ENCODE measurements around the gene CABP4.
A peak's percentile ranks its signal among the peaks of the same experiment; 100 is the strongest.

Gene CABP4

GRCh38 chr11:67435727-67436458 is 19.3 kb upstream of the CABP4 start:
- no peak for DNase-seq (ENCODE audit: low spot score)

DNA sequence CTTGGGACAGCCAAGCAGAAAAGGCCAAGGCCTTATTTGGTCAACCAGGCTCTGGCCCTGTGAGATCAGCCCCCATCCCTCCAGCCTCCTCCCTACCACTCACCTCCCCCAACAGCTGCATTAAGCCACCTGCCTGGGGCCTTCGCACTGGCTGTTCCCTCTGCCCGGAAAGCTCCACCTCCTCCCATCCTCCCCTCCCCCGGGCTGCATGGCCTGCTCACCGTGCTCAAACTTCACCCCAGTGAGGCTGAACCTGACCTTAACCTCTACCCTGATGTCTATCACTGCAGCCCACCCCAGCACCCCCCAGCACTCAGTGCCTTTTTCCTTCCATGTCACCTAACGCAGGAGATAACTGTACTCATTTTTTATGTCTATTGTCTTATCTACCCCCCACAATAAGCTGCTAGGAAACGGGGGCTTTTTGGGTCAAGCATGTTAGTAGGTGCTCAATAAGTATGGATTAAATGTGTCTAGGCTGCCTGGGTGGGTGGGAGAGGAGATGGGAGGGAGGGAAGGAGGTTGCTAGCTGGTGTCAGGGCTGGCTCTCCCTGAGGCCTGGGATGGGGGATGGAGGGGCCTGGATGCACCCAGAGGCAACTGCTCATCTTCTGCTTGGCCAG is 18.6 kb upstream of the CABP4 start:
- no peak for DNase-seq (ENCODE audit: low spot score)

- DNase-seq (ENCODE audit: low spot score) = no peak
These were observed 17.9 kb upstream of the CABP4 start, which contains the start of gene PTPRCAP for GRCh38 chr11:67437082-67437808. PTPRCAP (minus strand) TSS chr11:67437682; CDS start chr11:67437619, 63 bp downstream.

GRCh38 chr11:67437809-67438157 is 17.4 kb upstream of the CABP4 start:
- DNase-seq (ENCODE audit: low spot score) = no peak

- DNase-seq (ENCODE audit: low spot score) = no peak
These were observed 16.8 kb upstream of the CABP4 start for GRCh38 chr11:67438158-67438902.

DNA sequence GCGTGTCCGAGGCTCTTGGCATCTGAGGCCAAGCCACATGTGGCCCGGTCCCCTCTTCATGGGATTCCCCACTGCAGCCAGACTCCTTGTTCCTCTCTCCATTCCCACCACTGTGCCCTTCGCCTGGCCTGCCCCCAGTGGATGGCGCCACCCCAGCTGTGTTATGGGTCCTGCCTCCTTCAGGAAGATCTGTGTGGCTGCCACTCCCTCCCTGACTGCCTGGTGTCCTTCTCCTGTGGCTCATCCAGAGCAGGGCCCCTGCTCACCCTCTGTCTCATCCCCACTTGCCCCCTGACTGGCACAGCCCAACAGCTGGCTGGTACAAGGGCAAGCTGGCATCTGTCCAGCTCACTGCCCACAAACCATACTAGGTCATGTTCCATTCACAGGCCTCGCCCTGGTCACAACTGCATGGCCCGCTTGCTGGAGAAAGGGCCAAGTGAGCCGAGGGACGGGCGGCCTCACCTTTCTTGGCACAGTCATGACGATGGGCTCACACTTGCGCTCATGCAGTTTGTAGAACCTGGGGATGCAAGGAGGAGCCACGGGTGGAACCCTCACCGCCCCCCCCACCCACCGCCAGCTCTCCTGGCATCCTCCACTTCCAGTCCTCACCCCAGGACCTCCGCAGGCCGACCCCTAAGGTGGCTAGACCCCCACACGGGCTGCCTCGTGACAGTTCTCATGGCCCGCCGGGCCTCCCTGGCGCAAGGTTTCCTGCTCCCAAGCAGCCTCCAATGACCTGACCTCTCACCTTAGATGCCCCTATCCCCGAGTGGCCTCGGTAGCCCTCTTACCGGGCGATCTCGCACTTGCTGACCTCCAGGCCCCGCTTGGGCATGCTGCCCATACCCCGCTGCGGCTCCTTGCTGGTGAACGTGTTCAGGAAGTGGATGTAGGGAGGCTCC is 15.6 kb upstream of the CABP4 start:
- peak; percentile 60 for DNase-seq (ENCODE audit: low spot score)

GRCh38 chr11:67440229-67441097 is 14.7 kb upstream of the CABP4 start:
- DNase-seq (ENCODE audit: low spot score) = no peak

- DNase-seq (ENCODE audit: low spot score) = no peak
These were observed 14.0 kb upstream of the CABP4 start for GRCh38 chr11:67441098-67441563.

GRCh38 chr11:67441731-67442351 is 13.3 kb upstream of the CABP4 start:
- DNase-seq (ENCODE audit: low spot score) = no peak

GRCh38 chr11:67442504-67443404 is 12.4 kb upstream of the CABP4 start:
- no peak for DNase-seq (ENCODE audit: low spot score)

DNA sequence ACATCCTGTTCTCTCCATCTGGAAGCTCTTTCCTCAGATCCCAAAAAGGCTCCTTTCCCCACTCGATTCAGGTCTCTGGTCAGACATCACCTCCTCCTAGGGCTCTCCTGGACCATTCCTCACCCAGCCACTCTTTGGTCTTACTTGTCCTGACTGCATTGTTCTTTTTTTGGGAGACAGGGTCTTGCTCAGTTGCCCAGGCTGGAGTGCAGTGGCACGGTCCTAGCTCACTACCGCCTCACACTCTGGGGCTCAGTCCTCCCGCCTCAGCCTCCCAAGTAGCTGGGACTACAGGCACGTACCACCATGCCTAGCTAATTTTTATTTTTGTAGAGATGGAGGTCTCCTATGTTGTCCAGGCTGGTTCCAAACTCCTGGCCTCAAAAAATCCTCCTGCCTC is 9.6 kb upstream of the CABP4 start:
- DNase-seq (ENCODE audit: low spot score) = no peak

- DNase-seq (ENCODE audit: low spot score) = no peak
These were observed 6.9 kb upstream of the CABP4 start for GRCh38 chr11:67448220-67448609.

- no peak for DNase-seq (ENCODE audit: low spot score)
These were observed 5.9 kb upstream of the CABP4 start for GRCh38 chr11:67449116-67449844.

DNA sequence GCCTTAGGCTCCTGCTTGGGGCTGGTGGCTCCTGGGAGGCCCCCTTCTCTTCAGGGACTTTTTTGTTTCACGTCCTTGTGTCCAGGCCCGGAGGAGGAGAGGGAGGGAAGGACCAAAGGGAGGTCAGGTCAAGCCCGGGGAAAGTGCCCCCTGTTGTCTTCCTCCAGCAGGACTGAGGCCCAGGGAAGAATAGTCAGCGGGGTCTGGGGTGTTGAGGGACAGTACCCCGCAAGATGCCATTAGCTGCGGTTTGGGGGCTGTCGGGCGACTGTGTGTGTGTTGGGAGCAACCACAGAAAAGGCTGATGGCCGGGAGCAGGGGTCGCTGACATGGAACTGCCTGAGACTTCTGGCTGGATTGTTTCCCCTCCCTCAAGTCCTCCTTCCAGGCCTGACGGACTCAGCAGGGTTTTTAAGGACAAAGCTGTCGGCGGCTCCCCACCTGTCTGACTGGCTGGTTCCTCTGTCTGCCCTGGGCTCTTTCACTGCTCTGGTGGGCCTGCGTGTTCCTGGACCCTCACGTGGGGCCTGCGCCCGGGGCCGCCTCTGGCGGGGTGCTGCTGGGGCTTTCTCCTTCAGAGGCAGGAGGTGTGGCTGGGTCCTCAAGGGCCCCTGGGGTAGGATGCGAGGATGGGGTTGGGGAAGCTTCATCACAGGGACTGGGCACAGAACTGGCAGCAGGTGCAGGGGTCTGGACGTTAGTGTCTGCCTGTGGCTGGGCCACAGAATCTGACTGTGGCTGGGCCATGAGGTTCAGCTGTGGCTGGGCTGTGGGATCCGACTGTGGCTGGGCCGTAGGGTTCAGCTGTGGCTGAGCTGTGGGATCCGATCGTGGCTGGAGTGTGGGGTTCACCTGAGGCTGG is 4.1 kb upstream of the CABP4 start:
- DNase-seq (ENCODE audit: low spot score) = no peak

DNA sequence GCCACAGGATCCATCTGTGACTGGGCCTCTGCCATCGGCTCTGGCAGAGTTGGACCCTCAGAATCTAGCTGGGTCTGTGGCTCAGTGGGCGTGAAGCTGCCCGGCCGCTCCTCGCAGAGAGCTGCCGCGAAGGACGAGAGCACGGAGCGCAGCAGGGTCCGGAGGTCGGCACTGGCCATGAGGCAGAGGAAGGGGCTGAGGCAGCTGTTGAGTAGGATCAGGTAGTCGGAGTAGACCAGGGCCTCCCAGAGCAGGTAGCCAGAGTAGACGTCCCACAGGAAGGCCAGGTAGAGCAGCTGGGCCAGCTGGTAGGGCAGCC is 3.5 kb upstream of the CABP4 start:
- no peak for DNase-seq (ENCODE audit: low spot score)

- DNase-seq (ENCODE audit: low spot score) = no peak
These were observed 2.8 kb upstream of the CABP4 start, which contains the start of gene GPR152 for GRCh38 chr11:67452141-67452952. GPR152 (minus strand) TSS chr11:67452729; CDS start chr11:67452724, 5 bp downstream.
